ENCODE data around the gene DKK3. TPM values are rescaled to one million over a fixed set of nuclear protein-coding genes. Genes with fewer than 3 reads are reported as not detected.

The DKK3 gene
- total and polyA plus RNA-seq, 2 donors from 2014 or later: 49.6 to 59.5 TPM

DNA sequence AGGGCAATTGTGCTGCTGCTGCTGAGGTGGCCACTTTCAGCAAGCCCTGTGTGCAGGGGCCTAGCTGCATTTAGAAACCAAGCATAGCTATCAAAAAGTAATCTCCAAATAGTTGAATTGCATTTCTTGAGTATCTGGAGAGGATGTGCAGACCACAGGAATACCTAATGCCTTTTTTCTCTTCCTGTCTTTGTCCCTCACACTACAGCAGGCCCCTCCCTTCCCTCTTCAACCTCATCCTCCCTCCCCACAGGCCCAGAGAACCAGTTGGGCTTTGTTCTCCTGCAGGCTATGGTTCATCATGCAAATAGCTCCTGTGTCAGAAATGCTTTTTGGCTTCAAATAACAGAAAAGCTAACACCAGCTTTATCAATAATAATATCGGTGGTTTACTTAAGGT lies 47.7 kb downstream of the DKK3 start:
- H3K27ac ChIP-seq (ENCODE audit: low read depth in 2 of 2, low read length in 2 of 2): no peak overlapping the region
- DNase-seq (no peak), FAIRE-seq (no peak)
- H3K9ac ChIP-seq (ENCODE audit: low read length in 3 of 3): no peak overlapping the region
- TF ChIP-seq, protein P1, sequence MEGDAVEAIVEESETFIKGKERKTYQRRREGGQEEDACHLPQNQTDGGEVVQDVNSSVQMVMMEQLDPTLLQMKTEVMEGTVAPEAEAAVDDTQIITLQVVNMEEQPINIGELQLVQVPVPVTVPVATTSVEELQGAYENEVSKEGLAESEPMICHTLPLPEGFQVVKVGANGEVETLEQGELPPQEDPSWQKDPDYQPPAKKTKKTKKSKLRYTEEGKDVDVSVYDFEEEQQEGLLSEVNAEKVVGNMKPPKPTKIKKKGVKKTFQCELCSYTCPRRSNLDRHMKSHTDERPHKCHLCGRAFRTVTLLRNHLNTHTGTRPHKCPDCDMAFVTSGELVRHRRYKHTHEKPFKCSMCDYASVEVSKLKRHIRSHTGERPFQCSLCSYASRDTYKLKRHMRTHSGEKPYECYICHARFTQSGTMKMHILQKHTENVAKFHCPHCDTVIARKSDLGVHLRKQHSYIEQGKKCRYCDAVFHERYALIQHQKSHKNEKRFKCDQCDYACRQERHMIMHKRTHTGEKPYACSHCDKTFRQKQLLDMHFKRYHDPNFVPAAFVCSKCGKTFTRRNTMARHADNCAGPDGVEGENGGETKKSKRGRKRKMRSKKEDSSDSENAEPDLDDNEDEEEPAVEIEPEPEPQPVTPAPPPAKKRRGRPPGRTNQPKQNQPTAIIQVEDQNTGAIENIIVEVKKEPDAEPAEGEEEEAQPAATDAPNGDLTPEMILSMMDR (IDR thresholded peaks at IDR 0.05; ENCODE audit: borderline replicate concordance, extremely low read depth, insufficient read depth): no peak
- intact Hi-C loops (cut with DNase I): no loop called here
- no peak overlapping the region for H3K4me3 ChIP-seq (ENCODE audit: low read length in 3 of 3)
- no peaks in the 10 kb centered on the region for H3K9me3 ChIP-seq (ENCODE audit: control insufficient read depth in 2 of 3, insufficient read depth in 1 of 3, low read length in 3 of 3)
- H3K27me3 ChIP-seq (ENCODE audit: control insufficient read depth, insufficient read depth, low read length): no peaks in the 10 kb centered on the region
- peaks cover 5 to 12% (median 8%) of the 10 kb centered on the region in 3 donors for H3K36me3 ChIP-seq (ENCODE audit: control insufficient read depth in 2 of 3, insufficient read depth in 3 of 3, low read length in 3 of 3)
- no peaks in the 10 kb centered on the region for H3K4me1 ChIP-seq (ENCODE audit: control insufficient read depth in 2 of 3, insufficient read depth in 2 of 3, low read depth in 1 of 3, low read length in 3 of 3)

- DNase-seq (no peak), FAIRE-seq (no peak)
- Histone ChIP-seq H3K4me3 (ENCODE audit: low read length in 3 of 3) (no peak overlapping the region), H3K9ac (ENCODE audit: low read length in 3 of 3) (no peak overlapping the region), H3K36me3 (ENCODE audit: control insufficient read depth in 2 of 3, insufficient read depth in 3 of 3, low read length in 3 of 3) (peaks cover 5 to 21% (median 16%) of the 10 kb centered on the region in 3 donors), H3K27ac (ENCODE audit: low read depth in 2 of 2, low read length in 2 of 2) (no peak overlapping the region), H3K9me3 (ENCODE audit: control insufficient read depth in 2 of 3, insufficient read depth in 1 of 3, low read length in 3 of 3) (no peaks in the 10 kb centered on the region), H3K4me1 (ENCODE audit: control insufficient read depth in 2 of 3, insufficient read depth in 2 of 3, low read depth in 1 of 3, low read length in 3 of 3) (no peaks in the 10 kb centered on the region), H3K27me3 (ENCODE audit: control insufficient read depth, insufficient read depth, low read length) (no peaks in the 10 kb centered on the region)
- TF ChIP-seq, protein P1 (IDR thresholded peaks at IDR 0.05; ENCODE audit: borderline replicate concordance, extremely low read depth, insufficient read depth): no peak
- intact Hi-C loops (cut with DNase I): no loop called here
These were observed 48.8 kb downstream of the DKK3 start for GRCh38 chr11:11959601-11960000.

DNA sequence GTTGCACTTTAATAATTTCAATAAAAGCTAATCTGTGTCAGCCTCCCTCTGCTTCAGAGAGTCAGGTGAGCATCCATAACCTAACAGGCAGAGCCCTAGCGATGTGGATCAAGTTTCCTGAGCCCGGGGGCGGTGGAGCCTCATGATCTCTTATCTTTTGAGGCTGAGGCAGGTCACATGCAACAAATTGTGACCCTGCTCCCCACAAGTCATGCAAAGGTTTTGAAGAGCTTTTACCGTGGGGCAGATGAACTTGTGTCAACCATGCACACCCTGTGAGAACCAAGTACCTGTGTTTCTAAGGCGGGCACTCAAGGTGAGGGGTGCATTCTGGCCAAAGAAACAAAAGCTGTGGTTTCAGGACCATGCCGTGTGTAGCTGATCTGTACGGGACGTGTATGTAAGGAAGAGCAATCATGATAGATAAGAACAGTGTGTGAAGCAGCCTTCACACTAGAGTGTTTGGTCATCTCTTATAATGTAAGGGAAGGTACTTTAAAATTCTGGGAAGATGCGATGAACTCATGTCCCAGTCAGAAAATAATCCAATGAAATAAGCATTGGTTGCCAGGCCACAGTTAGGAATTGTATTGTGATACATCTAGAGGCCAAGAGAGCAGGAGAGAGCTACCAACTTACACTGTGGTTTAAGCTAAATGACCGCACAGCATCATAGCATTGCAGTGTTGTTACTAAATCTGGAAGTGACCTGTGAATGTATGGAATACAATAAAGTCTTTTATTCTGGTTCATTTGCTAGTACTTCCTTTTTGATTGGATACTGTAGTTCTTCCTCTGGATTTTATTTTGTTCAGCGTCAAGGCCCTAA lies 49.8 kb downstream of the DKK3 start:
- TF ChIP-seq, protein P1 (IDR thresholded peaks at IDR 0.05; ENCODE audit: borderline replicate concordance, extremely low read depth, insufficient read depth): no peak
- intact Hi-C loops (cut with DNase I): no loop called here
- DNase-seq (no peak), FAIRE-seq (no peak)
- Histone ChIP-seq H3K9me3 (ENCODE audit: control insufficient read depth in 2 of 3, insufficient read depth in 1 of 3, low read length in 3 of 3) (no peaks in the 10 kb centered on the region), H3K4me1 (ENCODE audit: control insufficient read depth in 2 of 3, insufficient read depth in 2 of 3, low read depth in 1 of 3, low read length in 3 of 3) (no peaks in the 10 kb centered on the region), H3K27me3 (ENCODE audit: control insufficient read depth, insufficient read depth, low read length) (no peaks in the 10 kb centered on the region), H3K9ac (ENCODE audit: low read length in 3 of 3) (no peak overlapping the region), H3K4me3 (ENCODE audit: low read length in 3 of 3) (no peak overlapping the region), H3K36me3 (ENCODE audit: control insufficient read depth in 2 of 3, insufficient read depth in 3 of 3, low read length in 3 of 3) (peaks cover 5 to 21% (median 16%) of the 10 kb centered on the region in 3 donors), H3K27ac (ENCODE audit: low read depth in 2 of 2, low read length in 2 of 2) (no peak overlapping the region)

Data from kidney (tissue), 14 donors.